Naive B cell (primary cell): ENCODE measurements around the gene HOXD11. TPM values are rescaled to one million over a fixed set of nuclear protein-coding genes. Genes with fewer than 3 reads are reported as not detected.

ENCODE experiments used
- ATAC-seq, 2 donors: fragments of 150-1000 bp; cut with Tn5 transposase; 2 replicates each; pipeline ENCODE4 v1.10.0; 2021; ENCODE audit warnings: low read depth in 2 of 2, mild to moderate bottlenecking in 2 of 2, moderate library complexity in 2 of 2
- DNase-seq: peaks from one replicate; pipeline ENCODE4 v3.0.0; 2022
- H3K27ac Mint-ChIP-seq, 6 donors: one replicate each; pipeline ENCODE4 v1.8.0; 2020 to 2022; ENCODE audit warnings: mild to moderate bottlenecking in 6 of 6, mixed read lengths in 6 of 6, moderate library complexity in 5 of 6, inconsistent platforms in 2 of 6
- H3K27me3 Mint-ChIP-seq, 3 donors: one replicate each; pipeline ENCODE4 v1.8.0; 2021 to 2022; ENCODE audit warnings: mixed read lengths in 3 of 3, mild to moderate bottlenecking in 1 of 3
- H3K36me3 Mint-ChIP-seq, 2 donors: one replicate each; pipeline ENCODE4 v1.8.0; 2020 to 2022; ENCODE audit warnings: mixed read lengths in 2 of 2, inconsistent platforms in 1 of 2, mild to moderate bottlenecking in 1 of 2
- H3K4me1 Mint-ChIP-seq, 3 donors: one replicate each; pipeline ENCODE4 v1.8.0; 2020 to 2022; ENCODE audit warnings: mixed read lengths in 3 of 3, inconsistent platforms in 1 of 3, mild to moderate bottlenecking in 1 of 3, moderate library complexity in 1 of 3
- H3K4me3 Mint-ChIP-seq, 8 donors: one replicate each; pipeline ENCODE4 v1.8.0; 2020 to 2022; ENCODE audit warnings: mild to moderate bottlenecking in 8 of 8, mixed read lengths in 8 of 8, moderate library complexity in 8 of 8, inconsistent platforms in 2 of 8
- H3K9me3 Mint-ChIP-seq, 7 donors: one replicate each; pipeline ENCODE4 v1.8.0; 2020 to 2022; ENCODE audit warnings: mixed read lengths in 7 of 7, mild to moderate bottlenecking in 5 of 7, inconsistent platforms in 2 of 7, moderate library complexity in 1 of 7
- polyA plus RNA-seq, 6 donors: library from polyadenylated mRNA; unstranded; fragments of 300-500 nt; fragmentation: Illumina TruSeq; gene quantifications; one replicate each; pipeline ENCODE4 v1.2.3, GENCODE V29; 2021; ENCODE audit warnings: low read depth in 6 of 6

Gene HOXD11
- polyA plus RNA-seq, 6 donors from 2014 or later = not detected

- Mint-ChIP-seq H3K27ac (peak within 1 kb of the TSS in 5 of 6 donors; percentile 58 to 96 (median 78)), H3K36me3 (peaks cover 0 to 7% of the 10 kb centered on the region in 2 donors), H3K27me3 (peaks cover 75 to 90% (median 85%) of the 10 kb centered on the region in 3 donors), H3K4me1 (peaks cover 27 to 28% (median 27%) of the 10 kb centered on the region in 3 donors), H3K9me3 (peaks cover 0 to 31% (median 19%) of the 10 kb centered on the region in 7 donors), H3K4me3 (peak within 1 kb of the TSS; percentile 48 to 74 (median 68))
- no peak for DNase-seq
- no peak for ATAC-seq
These were observed 14.6 kb upstream of the HOXD11 start, which contains the start of gene HOXD13 for GRCh38 chr2:176092270-176093144. Gene HOXD13 (plus strand): TSS chr2:176092721. CDS start chr2:176092891, 170 bp downstream.

- no peak for DNase-seq
- H3K4me1 Mint-ChIP-seq = peaks cover 29 to 30% (median 30%) of the 10 kb centered on the region in 3 donors
- peaks cover 0 to 34% (median 18%) of the 10 kb centered on the region in 7 donors for H3K9me3 Mint-ChIP-seq
- peak overlapping the region in 5 of 6 donors; percentile 58 to 84 (median 72) for H3K27ac Mint-ChIP-seq
- peak overlapping the region; percentile 20 to 72 (median 40) for H3K4me3 Mint-ChIP-seq
- H3K27me3 Mint-ChIP-seq = peaks cover 78 to 88% (median 87%) of the 10 kb centered on the region in 3 donors
- no peak for ATAC-seq
- H3K36me3 Mint-ChIP-seq = peaks cover 0 to 7% of the 10 kb centered on the region in 2 donors
These were observed 13.8 kb upstream of the HOXD11 start for GRCh38 chr2:176093145-176093897.

GRCh38 chr2:176093898-176094249, 13.2 kb upstream of the HOXD11 start:
- peaks cover 77 to 88% (median 87%) of the 10 kb centered on the region in 3 donors for H3K27me3 Mint-ChIP-seq
- H3K27ac Mint-ChIP-seq = peak overlapping the region in 4 of 6 donors; percentile 61 to 84 (median 76)
- no peak for ATAC-seq
- DNase-seq = no peak
- peaks cover 0 to 34% (median 18%) of the 10 kb centered on the region in 7 donors for H3K9me3 Mint-ChIP-seq
- H3K36me3 Mint-ChIP-seq = peaks cover 0 to 7% of the 10 kb centered on the region in 2 donors
- peak overlapping the region in 7 of 8 donors; percentile 20 to 72 (median 31) for H3K4me3 Mint-ChIP-seq
- peaks cover 26 to 29% (median 27%) of the 10 kb centered on the region in 3 donors for H3K4me1 Mint-ChIP-seq

GRCh38 chr2:176094349-176094748, 12.7 kb upstream of the HOXD11 start:
- Mint-ChIP-seq H3K36me3 (peaks cover 0 to 7% of the 10 kb centered on the region in 2 donors), H3K27ac (no peak overlapping the region), H3K4me1 (peaks cover 26 to 29% (median 27%) of the 10 kb centered on the region in 3 donors), H3K4me3 (peak overlapping the region in 1 of 8 donors; percentile 72), H3K9me3 (peaks cover 0 to 34% (median 18%) of the 10 kb centered on the region in 7 donors), H3K27me3 (peaks cover 78 to 88% (median 88%) of the 10 kb centered on the region in 3 donors)
- DNase-seq (no peak), ATAC-seq (no peak)

- H3K36me3 Mint-ChIP-seq = peaks cover 0 to 7% of the 10 kb centered on the region in 2 donors
- peaks cover 27 to 29% (median 28%) of the 10 kb centered on the region in 3 donors for H3K4me1 Mint-ChIP-seq
- H3K9me3 Mint-ChIP-seq = peaks cover 0 to 34% (median 18%) of the 10 kb centered on the region in 7 donors
- DNase-seq (no peak), ATAC-seq (no peak)
- H3K4me3 Mint-ChIP-seq = peak overlapping the region in 1 of 8 donors; percentile 73
- H3K27me3 Mint-ChIP-seq = peaks cover 71 to 90% (median 84%) of the 10 kb centered on the region in 3 donors
- peak overlapping the region in 1 of 6 donors; percentile 60 for H3K27ac Mint-ChIP-seq
These were observed 11.7 kb upstream of the HOXD11 start for GRCh38 chr2:176095421-176095820.

- peaks cover 67 to 92% (median 84%) of the 10 kb centered on the region in 3 donors for H3K27me3 Mint-ChIP-seq
- H3K4me3 Mint-ChIP-seq = peak overlapping the region; percentile 63 to 86 (median 74)
- peaks cover 0 to under 1% of the 10 kb centered on the region in 2 donors for H3K36me3 Mint-ChIP-seq
- H3K4me1 Mint-ChIP-seq = peaks cover 27 to 29% (median 28%) of the 10 kb centered on the region in 3 donors
- H3K9me3 Mint-ChIP-seq = peaks cover 0 to 28% (median 18%) of the 10 kb centered on the region in 7 donors
- DNase-seq = no peak
- ATAC-seq = no peak
- H3K27ac Mint-ChIP-seq = peak overlapping the region in 1 of 6 donors; percentile 82
These were observed 10.7 kb upstream of the HOXD11 start for GRCh38 chr2:176096243-176096985.

GRCh38 chr2:176096986-176097819, 9.9 kb upstream of the HOXD11 start:
- DNase-seq (peak; percentile 39), ATAC-seq (peak; percentile 65 to 77)
- Mint-ChIP-seq H3K27ac (peak overlapping the region in 2 of 6 donors; percentile 5 to 84), H3K27me3 (peaks cover 68 to 92% (median 84%) of the 10 kb centered on the region in 3 donors), H3K4me3 (peak overlapping the region; percentile 63 to 86 (median 74)), H3K9me3 (peaks cover 0 to 24% (median 11%) of the 10 kb centered on the region in 7 donors), H3K4me1 (peaks cover 25 to 28% (median 27%) of the 10 kb centered on the region in 3 donors), H3K36me3 (peaks cover 0 to 5% of the 10 kb centered on the region in 2 donors)

- no peak for ATAC-seq
- Mint-ChIP-seq H3K27me3 (peaks cover 75 to 96% (median 87%) of the 10 kb centered on the region in 3 donors), H3K4me1 (peaks cover 21 to 28% (median 27%) of the 10 kb centered on the region in 3 donors), H3K4me3 (peak overlapping the region; percentile 63 to 86 (median 74)), H3K9me3 (peaks cover 0 to 25% (median 11%) of the 10 kb centered on the region in 7 donors), H3K27ac (peak overlapping the region in 3 of 6 donors; percentile 5 to 60 (median 28)), H3K36me3 (peaks cover 0 to 7% of the 10 kb centered on the region in 2 donors)
- no peak for DNase-seq
These were observed 9.2 kb upstream of the HOXD11 start for GRCh38 chr2:176097820-176098365.

- no peak for DNase-seq
- Mint-ChIP-seq H3K4me1 (peaks cover 18 to 26% (median 25%) of the 10 kb centered on the region in 3 donors), H3K27me3 (peaks cover 77 to 96% (median 89%) of the 10 kb centered on the region in 3 donors), H3K4me3 (peak overlapping the region in 4 of 8 donors; percentile 25 to 82 (median 61)), H3K36me3 (peaks cover 0 to 7% of the 10 kb centered on the region in 2 donors), H3K9me3 (peaks cover 0 to 24% (median 11%) of the 10 kb centered on the region in 7 donors), H3K27ac (peak overlapping the region in 3 of 6 donors; percentile 27 to 92 (median 86))
- ATAC-seq = no peak
These were observed 8.5 kb upstream of the HOXD11 start for GRCh38 chr2:176098366-176099158.

GRCh38 chr2:176099159-176099727, 7.8 kb upstream of the HOXD11 start:
- Mint-ChIP-seq H3K36me3 (peaks cover 0 to 7% of the 10 kb centered on the region in 2 donors), H3K9me3 (peaks cover 0 to 20% (median 11%) of the 10 kb centered on the region in 7 donors), H3K4me3 (peak overlapping the region in 2 of 8 donors; percentile 49 to 73), H3K27ac (peak overlapping the region in 3 of 6 donors; percentile 27 to 92 (median 86)), H3K27me3 (peaks cover 77 to 96% (median 89%) of the 10 kb centered on the region in 3 donors), H3K4me1 (peaks cover 14 to 23% (median 20%) of the 10 kb centered on the region in 3 donors)
- ATAC-seq (no peak), DNase-seq (no peak)
